HK-2 (cell line): Measurements from ENCODE around the gene KLK1.
"Not testable (repeated sequence)": the region's sequence is repeated elsewhere in the genome, so short reads cannot be mapped to it uniquely, and the experiment has no call there.

Source experiments
- DNase-seq: peaks from one replicate; pipeline ENCODE4 v3.0.0-alpha.2; 2018; ENCODE audit not compliant: unreplicated experiment

KLK1 gene

DNA sequence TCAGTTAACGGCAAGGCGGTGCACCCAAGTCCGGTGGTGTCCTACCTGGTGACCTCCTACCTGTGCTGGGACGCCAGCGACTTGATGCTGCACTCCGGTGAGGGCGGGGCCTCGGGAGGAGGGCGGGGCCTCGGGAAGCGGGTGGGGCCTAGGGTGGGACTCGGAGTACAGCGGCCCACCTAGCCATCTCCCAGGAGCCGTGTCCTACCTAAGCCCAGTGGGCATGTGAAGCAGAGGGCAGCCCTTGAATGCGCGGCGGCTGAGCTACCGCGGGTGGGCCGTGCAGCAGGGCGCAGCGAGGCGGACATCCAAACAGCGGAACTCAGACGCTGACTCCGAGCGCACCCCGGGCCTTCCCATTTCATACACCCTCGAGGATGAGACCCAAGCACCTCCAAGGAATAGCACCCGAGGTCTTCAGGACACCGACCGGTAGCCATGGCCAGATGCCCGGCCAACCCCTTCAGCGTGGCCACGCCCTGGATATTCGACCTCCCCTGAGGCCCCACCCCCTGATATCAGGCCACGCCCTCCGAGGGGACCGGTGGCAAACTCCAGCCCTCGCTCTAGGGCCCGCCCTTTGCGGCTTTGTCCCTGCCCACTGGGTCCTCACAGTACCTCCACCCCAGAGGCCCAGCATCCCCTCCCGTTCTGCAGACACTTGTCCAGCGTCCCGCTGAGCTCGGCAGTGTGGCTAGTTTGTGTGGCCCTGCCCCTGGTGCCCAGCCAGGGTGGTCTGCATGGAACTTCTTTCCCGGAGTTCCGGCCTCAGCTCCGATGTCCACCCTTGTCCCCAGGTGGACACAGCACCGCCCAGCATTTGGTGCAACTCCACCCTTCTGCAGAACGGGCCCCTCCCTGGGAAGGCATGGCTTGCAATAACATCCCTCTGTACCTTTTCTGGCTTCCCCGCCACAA, 5.4 kb downstream of the KLK1 start:
- DNase-seq, result no peak

DNA sequence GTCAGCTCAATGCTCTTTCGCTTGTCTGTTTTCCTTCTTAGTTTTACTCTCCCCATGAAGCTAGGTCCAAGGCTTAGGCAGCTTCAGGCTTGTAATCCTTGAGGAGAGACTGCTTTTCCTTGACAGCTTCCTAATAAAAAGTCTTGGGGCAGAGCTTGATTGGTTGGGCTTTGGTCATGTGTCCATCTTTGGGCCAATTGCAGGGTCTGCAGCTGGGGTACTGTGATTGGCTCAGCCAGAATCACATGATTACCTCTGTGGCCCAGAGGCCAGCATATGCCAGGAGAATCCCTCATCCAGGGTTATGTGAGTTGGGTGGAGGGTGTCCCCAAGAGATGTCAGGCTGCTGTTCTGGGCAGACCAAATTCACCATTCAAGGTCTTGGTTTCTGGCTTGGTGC, 8.1 kb downstream of the KLK1 start:
- no peak for DNase-seq

DNA sequence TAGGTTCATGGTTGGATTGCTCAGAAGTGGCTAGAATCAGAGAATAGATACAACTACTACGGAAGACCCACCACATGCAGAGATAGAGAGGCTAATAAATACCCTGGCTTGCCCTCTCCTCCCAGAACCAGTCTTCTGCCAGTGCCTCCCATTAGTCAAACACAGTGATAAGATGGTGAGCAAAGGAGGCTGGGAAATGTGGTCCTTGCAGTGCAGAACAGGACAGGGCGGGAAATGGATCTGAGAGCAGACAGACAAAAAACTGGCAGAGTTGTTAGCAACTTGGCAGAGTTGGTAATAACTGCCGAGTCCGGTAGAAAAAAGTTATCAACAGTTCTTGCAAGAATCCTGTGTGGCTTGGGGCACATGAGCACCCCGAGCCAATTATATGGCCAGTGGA, 8.7 kb downstream of the KLK1 start:
- DNase-seq, result no peak

DNA sequence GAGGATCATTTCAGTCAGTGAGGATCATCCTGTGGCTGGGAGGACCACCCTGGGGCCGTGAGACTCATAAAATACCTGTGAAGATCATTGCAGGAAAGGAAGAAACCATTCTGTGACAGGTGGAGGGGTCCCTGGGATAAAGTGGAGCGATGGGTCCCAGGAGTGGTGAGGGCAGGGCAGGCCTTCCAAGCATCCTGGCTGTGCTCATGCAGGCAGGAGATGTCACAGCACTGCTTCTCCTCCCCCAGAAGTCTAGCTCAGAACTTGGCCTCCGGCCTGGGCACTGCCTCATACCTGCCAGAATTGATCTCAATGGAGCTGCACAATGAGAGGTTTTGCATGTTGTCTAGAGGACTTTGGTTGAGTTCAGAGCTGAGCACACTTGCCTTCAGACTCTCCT, 11.1 kb downstream of the KLK1 start:
- no peak for DNase-seq

DNA sequence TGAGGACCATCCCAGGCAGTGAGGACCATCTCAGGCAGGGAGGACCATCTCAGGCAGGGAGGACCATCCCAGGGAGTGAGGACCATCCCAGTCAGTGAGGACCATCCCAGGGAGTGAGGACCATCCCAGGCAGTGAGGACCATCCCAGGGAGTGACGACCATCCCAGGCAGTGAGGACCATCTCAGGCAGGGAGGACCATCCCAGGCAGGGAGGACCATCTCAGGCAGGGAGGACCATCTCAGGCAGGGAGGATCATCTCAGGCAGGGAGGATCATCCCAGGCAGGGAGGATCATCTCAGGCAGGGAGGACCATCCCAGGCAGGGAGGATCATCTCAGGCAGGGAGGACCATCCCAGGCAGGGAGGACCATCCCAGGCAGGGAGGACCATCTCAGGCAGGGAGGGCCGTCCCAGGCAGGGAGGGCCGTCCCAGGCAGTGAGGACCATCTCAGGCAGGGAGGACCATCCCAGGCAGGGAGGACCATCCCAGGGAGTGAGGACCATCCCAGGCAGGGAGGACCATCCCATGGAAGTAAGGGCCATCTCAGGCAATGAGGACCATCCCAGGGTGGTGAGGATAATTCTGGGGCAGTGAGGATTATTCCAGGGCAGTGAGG, 11.9 kb downstream of the KLK1 start:
- not testable (repeated sequence) for DNase-seq

DNA sequence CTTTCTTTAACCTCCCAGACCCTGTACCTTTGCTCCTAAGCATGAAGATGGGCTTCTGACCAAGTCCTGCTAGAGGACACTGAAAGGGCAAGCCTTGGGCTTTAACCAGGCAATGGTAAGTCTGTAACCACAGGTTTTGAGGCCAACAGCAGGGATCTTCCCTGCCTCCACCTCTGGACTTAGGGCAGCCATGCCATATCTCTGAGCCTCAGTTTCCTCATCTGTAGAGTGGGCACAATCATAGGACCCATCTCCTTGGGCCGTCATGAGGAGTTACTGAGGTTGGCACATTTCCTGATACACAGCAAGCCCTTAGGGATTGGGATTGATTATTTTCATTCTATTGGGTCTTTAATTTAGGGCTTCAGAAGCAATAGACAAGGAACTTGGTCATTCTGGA, 14.7 kb downstream of the KLK1 start:
- no peak for DNase-seq

DNA sequence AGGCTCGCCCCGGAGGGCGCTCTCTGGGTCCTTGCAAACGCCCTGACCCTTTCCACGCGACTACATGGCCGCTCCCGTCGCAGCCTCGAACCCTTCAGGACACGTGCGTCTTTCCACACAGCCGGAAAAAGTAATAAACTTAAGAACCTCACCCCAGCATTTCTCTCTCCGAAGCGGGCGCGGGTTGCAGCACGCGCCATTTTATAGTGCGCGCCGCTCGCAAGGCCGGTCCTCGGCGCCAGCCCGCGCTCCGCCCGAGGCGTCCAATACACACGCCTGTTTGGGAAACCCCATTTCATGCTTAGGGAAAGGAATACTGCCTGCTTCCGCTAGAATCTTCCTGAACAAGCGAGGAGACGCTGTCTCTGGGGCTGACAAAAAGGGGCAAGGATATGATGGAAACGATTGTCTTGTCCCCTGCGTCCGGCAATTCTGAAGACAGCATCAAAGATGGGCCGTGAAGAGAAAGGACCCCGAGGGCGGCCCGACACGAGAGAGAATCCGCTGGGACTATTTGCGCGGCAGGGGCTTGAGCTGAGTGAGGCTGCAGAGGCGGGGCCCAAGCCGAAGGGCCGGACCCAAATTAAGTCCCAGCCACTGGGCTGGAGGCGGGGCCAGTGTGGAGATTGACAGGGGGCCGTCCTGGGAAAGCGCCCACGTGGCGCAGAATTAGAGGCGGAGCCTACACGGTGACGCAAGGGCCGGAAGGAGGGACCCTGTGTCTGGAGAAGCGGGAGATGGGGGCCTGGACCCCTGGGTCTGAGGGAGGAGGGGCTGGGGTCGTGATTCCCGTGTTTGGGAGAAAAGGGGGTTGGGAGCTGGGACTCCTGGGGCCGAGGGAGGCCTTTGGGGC, 18.9 kb downstream of the KLK1 start:
- DNase-seq, result peak; percentile 98

DNA sequence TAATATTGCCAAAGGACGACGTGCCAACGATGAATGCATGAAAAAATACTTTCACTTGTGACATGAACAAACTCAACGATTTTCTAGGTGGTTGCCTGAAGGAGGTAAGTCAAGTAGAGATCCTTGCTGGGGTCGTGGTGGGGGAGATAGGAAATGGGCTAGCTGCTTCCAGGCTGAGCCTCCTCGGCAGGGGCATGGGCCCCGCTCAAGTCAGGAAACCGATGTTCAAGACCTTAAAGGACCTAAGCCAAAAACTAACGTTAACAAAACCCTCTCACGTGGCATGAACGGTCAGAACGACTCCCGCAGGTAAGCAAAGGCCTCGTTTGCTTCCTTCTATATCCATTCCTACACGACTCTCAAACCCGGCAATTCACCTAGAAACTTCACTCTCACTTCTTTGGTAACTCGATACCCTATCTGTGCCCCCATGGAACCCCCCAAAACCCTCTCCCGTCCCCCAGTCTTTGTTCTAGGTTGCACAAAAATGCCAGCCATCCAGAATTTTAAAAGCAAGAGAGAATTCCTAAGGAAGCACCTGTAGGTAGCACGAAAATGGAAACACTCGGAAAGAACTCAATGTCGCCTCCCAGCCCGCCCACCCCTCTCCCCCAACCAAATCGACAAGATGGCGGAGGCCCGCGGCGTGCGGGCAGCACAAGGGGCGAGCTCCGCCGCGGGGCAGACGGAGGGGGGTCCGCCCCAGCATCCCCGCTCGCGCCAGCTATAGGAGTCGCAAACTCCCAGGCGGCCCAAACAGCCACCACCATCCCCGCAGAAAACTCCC, 19.8 kb downstream of the KLK1 start:
- DNase-seq, result no peak

DNA sequence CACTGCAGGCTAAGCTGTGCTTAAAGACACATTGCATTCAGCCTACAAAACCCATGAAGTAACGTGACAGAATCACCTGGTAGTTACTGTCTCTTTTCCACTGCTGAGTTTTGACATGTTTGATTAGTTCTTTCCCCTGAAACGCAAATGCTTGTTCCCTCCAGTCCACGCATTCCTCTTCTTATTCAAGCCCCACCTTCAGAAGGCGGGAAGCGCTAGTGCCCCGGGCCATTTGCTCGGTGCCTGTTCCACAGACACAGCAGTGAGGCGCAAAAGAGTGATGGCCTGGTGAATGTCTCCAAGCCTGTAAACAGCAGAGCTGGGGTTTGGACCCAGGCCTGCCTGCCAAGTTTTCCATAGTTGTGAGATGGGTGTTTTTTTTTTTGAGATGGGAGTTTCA, 22.5 kb downstream of the KLK1 start:
- DNase-seq, result no peak

DNA sequence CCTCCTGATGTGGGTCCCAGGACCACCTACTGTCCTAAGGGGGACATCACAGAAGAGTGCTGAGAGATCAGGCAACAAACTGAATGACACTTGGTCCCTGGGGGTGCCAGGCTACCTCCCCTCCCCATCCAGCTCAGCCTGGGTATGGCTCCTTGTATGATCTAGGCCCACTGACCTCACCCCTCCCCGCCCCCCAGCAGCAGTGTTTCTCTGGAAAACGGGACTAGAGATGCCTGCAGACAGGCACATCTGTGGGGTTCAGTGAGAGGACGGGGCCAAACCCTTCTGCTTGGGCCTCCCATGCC, 24.1 kb downstream of the KLK1 start:
- no peak for DNase-seq

DNA sequence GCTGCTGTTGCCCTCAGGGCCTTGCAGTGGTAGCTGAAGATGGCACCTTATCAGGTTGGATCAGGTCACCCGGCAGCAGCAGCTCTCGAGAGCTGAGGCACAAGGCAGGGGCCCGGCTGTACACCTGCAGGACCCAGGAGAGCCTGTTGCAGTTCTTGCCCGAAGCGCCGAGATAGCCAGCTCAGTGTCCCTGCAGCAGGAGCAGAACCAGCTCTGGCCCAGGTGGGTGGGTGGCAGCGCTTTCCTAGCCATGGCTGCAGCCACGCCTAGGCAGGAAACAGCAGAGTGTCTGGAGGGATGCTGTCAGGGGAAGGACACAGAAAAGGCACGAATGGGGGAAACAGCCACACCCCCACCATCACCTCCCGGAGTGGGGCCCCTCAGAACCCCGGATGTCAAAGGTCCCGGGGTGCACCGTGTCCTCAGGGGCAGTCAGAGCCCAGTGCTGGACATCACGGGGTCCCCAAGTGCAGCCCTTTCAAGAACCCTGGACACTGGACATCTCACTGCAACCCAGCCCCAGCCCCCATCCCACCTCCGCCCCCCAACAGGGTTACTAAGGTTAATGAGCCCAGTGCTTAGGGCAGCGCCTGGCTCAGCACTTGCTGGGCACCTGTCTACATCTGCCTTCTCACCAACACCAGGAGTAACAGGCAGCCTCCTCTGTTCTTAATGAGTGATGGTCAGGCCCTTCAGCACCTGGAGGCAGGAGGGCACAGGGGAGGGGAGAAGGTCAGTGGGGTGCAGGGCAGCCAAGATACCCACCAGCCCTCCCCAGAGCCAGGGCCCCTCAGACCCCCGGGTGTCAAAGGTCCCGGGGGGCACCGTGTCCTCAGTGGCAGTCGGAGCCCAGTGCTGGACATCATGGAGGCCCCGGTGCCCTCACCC, 24.7 kb downstream of the KLK1 start:
- no peak for DNase-seq

DNA sequence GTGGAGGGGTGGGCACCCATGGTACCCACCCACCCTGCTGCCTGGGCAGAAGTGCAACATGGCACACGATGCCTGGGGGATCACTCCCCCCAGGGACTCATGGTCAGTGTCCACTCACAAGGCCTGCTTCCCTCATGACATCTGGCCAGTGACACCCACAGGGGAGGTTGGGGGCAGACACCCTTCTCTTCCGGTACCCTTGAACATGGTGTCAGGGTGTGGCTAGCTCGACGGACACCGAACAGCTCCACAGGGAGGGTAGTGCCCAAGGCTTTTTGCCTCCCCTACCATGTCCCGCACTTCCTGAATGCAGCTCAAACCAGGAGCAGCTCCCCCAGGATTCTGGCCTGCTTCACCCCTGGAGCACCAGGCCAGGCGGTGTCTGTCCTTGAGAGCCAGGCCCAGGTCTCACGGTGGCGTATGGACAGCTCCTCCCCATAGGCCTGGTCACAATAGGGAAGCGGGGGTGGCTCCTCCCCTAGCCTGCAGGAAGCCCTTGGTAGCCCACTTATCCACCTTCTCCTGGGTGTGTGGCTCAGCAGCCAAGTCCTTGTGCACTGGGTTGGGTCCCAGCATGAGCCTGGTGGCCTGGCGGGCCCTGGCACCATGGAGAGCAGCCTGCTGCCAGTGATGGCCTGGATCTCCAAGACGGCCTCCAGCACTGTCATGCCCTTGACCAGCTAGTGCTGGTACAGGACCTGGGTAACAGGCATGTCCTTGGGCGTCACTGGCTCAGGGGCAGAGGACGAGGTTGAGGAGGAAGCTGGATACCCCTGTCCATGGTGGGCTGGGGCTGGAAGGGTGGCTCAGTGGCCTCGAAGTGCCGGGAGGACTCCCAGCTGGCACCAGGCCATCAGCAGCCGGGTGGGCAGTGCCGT, 25.6 kb downstream of the KLK1 start:
- no peak for DNase-seq

DNA sequence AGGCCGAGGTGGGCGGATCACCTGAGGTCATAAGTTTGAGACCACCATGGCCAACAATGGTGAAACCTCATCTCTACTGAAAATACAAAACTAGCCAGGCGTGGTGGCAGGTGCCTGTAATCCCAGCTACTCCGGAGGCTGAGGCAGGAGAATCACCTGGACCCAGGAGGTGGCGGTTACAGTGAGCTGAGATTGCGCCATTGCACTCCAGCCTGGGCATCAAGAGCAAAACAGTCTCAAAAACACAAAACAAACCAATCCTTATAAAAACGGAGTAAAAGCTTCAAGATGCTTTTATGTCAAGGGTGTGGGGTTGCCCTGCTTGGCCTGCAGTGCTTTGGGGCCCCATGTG, 26.2 kb downstream of the KLK1 start:
- no peak for DNase-seq

DNA sequence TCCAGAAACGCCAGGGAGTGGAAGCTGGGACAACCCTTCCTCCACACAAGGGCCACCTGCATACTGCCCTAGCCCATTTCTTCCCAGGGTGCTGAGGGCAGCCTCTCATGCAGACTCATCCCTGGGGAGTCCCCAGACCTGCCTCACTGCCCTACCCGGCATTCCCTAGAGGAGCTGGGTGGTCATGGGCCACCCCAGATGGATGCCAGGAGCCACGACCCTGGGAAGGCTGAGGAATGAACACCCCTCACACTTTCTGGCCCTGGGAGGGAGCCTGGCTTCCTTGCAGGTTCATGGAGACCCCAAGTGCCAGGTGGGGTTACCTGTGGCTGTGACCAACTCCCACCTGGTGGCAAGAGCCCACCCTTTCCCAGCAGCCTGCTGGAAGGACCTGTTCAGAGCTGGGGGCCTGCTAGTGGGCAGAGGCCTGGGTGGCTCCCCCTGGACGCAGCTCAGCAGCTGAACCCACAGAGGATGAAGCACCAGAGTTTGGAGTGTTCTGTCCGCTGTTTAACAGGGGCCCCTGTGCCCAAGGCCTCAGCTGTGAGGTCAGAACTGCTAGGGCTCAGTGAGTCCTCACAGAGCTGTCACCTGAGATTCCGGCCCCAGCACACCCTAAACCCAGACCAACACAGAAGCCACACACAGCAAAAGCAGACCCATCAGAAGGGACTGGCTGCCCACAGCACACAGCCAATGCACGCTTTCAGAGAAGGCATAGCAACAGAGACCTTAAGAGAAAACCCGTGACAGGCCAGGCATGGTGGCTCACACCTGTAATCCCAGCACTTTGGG, 26.8 kb downstream of the KLK1 start:
- DNase-seq, result no peak

DNA sequence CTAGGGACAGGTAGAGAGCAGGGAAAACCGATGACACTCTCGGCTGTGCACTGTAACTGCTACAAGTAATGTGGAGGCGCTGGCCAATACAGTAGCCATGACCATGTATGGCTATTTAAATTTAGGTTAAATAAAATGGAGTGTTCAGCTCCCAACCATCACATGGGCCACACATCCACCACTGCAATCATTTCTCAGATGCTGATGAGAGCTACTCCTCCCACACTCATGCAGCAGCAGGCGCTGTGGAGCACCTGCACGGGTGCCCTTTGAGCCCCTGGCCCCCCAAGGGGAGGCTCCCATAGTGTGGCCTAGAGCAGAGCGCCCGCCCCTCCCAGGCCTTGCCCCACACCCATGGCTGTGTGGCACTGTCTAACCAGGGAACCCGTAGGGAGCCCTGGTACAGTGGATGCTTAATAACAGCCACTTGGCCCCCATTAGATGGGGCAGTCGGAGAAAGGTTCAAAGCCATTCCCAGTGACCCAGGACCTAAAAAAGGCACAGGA, 27.4 kb downstream of the KLK1 start:
- no peak for DNase-seq

DNA sequence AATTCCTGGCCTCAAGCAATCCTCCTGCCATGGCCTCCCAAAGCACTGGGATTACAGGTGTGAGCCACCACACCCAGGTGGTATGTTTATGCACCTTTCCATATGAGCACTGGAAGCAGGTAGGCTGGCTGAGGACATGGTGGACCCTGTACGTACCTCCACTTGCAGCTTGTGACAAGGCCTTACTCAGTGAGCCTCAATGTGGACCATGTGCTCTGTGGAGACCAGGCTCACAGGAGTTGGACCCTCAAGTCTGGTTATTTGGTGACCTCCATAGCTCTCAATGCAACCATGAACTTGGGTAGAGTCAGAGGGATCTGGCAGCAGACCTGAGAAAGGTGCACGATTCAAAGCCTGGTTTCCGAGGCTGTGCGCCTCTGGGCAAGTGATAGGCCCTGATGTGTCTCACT, 27.9 kb downstream of the KLK1 start:
- DNase-seq, result no peak

DNA sequence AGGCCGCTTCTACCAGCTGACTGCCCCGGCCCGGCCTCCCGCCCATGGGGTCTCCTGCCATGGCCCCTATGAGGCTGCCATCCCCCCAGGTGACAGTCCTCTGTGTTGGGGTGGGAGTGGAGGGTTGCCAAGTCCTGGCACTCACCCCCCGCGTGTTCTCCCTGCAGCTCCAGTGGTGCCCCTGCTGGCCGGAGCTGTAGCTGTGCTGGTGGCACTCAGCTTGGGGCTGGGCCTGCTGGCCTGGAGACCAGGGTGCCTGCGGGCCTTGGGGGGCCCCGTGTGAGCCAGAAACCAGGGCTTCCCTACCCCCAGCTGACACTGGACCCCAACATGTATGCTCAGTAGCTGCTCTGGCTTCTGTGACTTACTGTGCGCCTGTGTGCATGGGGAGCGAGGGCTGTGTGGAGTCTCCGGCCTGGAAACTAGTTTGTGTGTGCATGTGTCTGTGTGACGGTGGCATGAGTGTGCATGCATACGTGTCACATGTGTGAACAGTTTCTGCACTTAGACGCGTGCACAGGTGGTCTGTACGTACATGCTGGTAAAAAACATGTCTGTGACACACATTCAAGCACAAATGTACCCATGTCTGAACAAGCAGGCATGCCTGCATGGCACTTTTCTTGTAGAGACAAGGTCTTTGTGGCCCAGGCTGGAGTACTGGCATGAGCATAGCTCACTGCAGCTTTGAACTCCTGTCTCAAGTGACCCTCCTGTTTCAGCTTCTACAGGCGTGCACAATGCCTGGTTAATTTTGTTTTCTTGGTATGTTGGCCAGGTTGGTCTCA, 28.5 kb downstream of the KLK1 start:
- DNase-seq, result no peak
